H9 (cell line): ENCODE results near the gene CT45A5. TPM values are rescaled to one million over a fixed set of nuclear protein-coding genes. Genes with fewer than 3 reads are reported as not detected.

Experiments
- DNase-seq: peaks from one replicate; pipeline ENCODE4 v3.0.0-alpha.2; 2017
- H2AFZ ChIP-seq: one replicate; pipeline ENCODE4 v1.6.1; 2013; ENCODE audit warnings: mild to moderate bottlenecking, low read length, control low read depth, moderate library complexity
- H2AK5ac ChIP-seq: 2 replicates; pipeline ENCODE4 v1.6.1; 2013; ENCODE audit warnings: low read length, control low read depth, mixed read lengths; ENCODE audit not compliant: insufficient read length
- H2BK120ac ChIP-seq: one replicate; pipeline ENCODE4 v1.6.1; 2013; ENCODE audit warnings: low read depth, mild to moderate bottlenecking, low read length, control low read depth, inconsistent platforms; ENCODE audit not compliant: poor library complexity, severe bottlenecking
- H2BK12ac ChIP-seq: 2 replicates; pipeline ENCODE4 v1.6.1; 2013; ENCODE audit warnings: low read length, control low read depth, mixed read lengths, low read depth; ENCODE audit not compliant: insufficient read length
- H2BK15ac ChIP-seq: 2 replicates; pipeline ENCODE4 v1.6.1; 2013; ENCODE audit warnings: low read depth, low read length, control low read depth
- H2BK20ac ChIP-seq: one replicate; pipeline ENCODE4 v1.6.1; 2013; ENCODE audit warnings: low read depth, mild to moderate bottlenecking, low read length, control low read depth, inconsistent platforms; ENCODE audit not compliant: poor library complexity, severe bottlenecking
- H2BK5ac ChIP-seq: 2 replicates; pipeline ENCODE4 v1.6.1; 2013; ENCODE audit warnings: low read length, control low read depth, mixed read lengths; ENCODE audit not compliant: insufficient read length
- H3K14ac ChIP-seq: 2 replicates; pipeline ENCODE4 v1.6.1; 2013; ENCODE audit warnings: low read length, control low read depth; ENCODE audit not compliant: insufficient read depth
- H3K18ac ChIP-seq: 2 replicates; pipeline ENCODE4 v1.6.1; 2013; ENCODE audit warnings: low read depth, mild to moderate bottlenecking, mixed read lengths, low read length, control low read depth; ENCODE audit not compliant: insufficient read length
- H3K23ac ChIP-seq: 2 replicates; pipeline ENCODE4 v1.6.1; 2013; ENCODE audit warnings: low read length, control low read depth, mixed read lengths, low read depth; ENCODE audit not compliant: insufficient read length
- H3K23me2 ChIP-seq: 2 replicates; pipeline ENCODE4 v1.6.1; 2013; ENCODE audit warnings: low read depth, mild to moderate bottlenecking, mixed read lengths, low read length, control low read depth; ENCODE audit not compliant: insufficient read length, poor library complexity, severe bottlenecking
- H3K27ac ChIP-seq: 2 replicates; pipeline ENCODE4 v1.5.1; 2013; ENCODE audit warnings: low read length, control low read depth, mixed read lengths, low read depth; ENCODE audit not compliant: insufficient read length
- H3K27me3 ChIP-seq: 2 replicates; pipeline ENCODE4 v1.6.1; 2013; ENCODE audit warnings: low read length, control low read depth, inconsistent platforms; ENCODE audit not compliant: insufficient read depth
- H3K4ac ChIP-seq: 2 replicates; pipeline ENCODE4 v1.6.1; 2013; ENCODE audit warnings: low read depth, mild to moderate bottlenecking, control low read depth, inconsistent platforms, low read length, moderate library complexity
- H3K4me1 ChIP-seq: 2 replicates; pipeline ENCODE4 v1.6.1; 2013; ENCODE audit warnings: low read length, control low read depth, inconsistent platforms; ENCODE audit not compliant: insufficient read depth
- H3K4me2 ChIP-seq: 2 replicates; pipeline ENCODE4 v1.6.1; 2013; ENCODE audit warnings: low read length, control low read depth, mixed read lengths; ENCODE audit not compliant: insufficient read length, insufficient read depth
- H3K56ac ChIP-seq: 2 replicates; pipeline ENCODE4 v1.6.1; 2013; ENCODE audit warnings: low read depth, mild to moderate bottlenecking, mixed read lengths, low read length, control low read depth; ENCODE audit not compliant: insufficient read length
- H3K79me1 ChIP-seq: 2 replicates; pipeline ENCODE4 v1.6.1; 2013; ENCODE audit warnings: low read depth, mild to moderate bottlenecking, moderate library complexity, low read length, control low read depth, inconsistent platforms; ENCODE audit not compliant: insufficient read depth, poor library complexity, severe bottlenecking
- H3K79me2 ChIP-seq: 2 replicates; pipeline ENCODE4 v1.6.1; 2013; ENCODE audit warnings: low read length, control low read depth, inconsistent platforms; ENCODE audit not compliant: insufficient read depth
- H3K9ac ChIP-seq: 2 replicates; pipeline ENCODE4 v1.6.1; 2013; ENCODE audit warnings: low read length, control low read depth, mixed read lengths; ENCODE audit not compliant: insufficient read length; ENCODE audit errors: extremely low read depth
- H3K9me3 ChIP-seq: one replicate; pipeline ENCODE4 v1.6.1; 2013; ENCODE audit warnings: low read depth, low read length, inconsistent platforms; ENCODE audit not compliant: control insufficient read depth
- H3T11ph ChIP-seq: one replicate; pipeline ENCODE4 v1.6.1; 2013; ENCODE audit warnings: mild to moderate bottlenecking, low read length, control low read depth, inconsistent platforms
- H4K20me1 ChIP-seq: one replicate; pipeline ENCODE4 v1.6.1; 2013; ENCODE audit not compliant: control insufficient read depth, insufficient read length, insufficient read depth
- H4K5ac ChIP-seq: 2 replicates; pipeline ENCODE4 v1.6.1; 2013; ENCODE audit warnings: low read depth, mild to moderate bottlenecking, mixed read lengths, low read length, control low read depth; ENCODE audit not compliant: insufficient read length
- H4K8ac ChIP-seq: replicated peaks from 2 replicates; pipeline ENCODE4 v1.6.1; 2013; ENCODE audit warnings: low read length, control low read depth, mixed read lengths, low read depth; ENCODE audit not compliant: insufficient read length
- H4K91ac ChIP-seq: 2 replicates; pipeline ENCODE4 v1.6.1; 2013; ENCODE audit warnings: low read depth, mild to moderate bottlenecking, moderate library complexity, mixed read lengths, low read length, control low read depth; ENCODE audit not compliant: insufficient read length
- H3K27ac Mint-ChIP-seq, 3 experiments: 2 replicates in 2 of 3; 3 replicates in 1 of 3; pipeline ENCODE4 v1.8.0; 2020 to 2021; ENCODE audit warnings: mixed read lengths in 3 of 3, mild to moderate bottlenecking in 1 of 3, moderate library complexity in 1 of 3
- H3K27me3 Mint-ChIP-seq: 2 replicates; pipeline ENCODE4 v1.8.0; 2021; ENCODE audit warnings: low read depth, mild to moderate bottlenecking, moderate library complexity, mixed read lengths
- H3K36me3 Mint-ChIP-seq, 3 experiments: 2 replicates in 2 of 3; 3 replicates in 1 of 3; pipeline ENCODE4 v1.8.0; 2020 to 2021; ENCODE audit warnings: low read depth in 3 of 3, mixed read lengths in 3 of 3; ENCODE audit not compliant: insufficient read depth in 1 of 3
- H3K4me1 Mint-ChIP-seq, 2 experiments: 2 replicates each; pipeline ENCODE4 v1.8.0; 2020; ENCODE audit warnings: mixed read lengths in 2 of 2
- H3K4me3 Mint-ChIP-seq, 2 experiments: 2 replicates in 1 of 2; 3 replicates in 1 of 2; pipeline ENCODE4 v1.8.0; 2020 to 2021; ENCODE audit warnings: mild to moderate bottlenecking in 2 of 2, mixed read lengths in 2 of 2, moderate library complexity in 1 of 2
- H3K9me3 Mint-ChIP-seq, 2 experiments: 2 replicates in 1 of 2; 3 replicates in 1 of 2; pipeline ENCODE4 v1.8.0; 2020; ENCODE audit warnings: mild to moderate bottlenecking in 2 of 2, mixed read lengths in 2 of 2, moderate library complexity in 1 of 2
- WGBS: extraction: QIAGEN DNeasy Blood & Tissue Kit; methylation state at CpG from one replicate; pipeline ENCODE4 v1.1.7; 2013; ENCODE audit warnings: missing lambda C conversion rate, low lambda C conversion rate, mixed read lengths; ENCODE audit not compliant: insufficient read length; ENCODE audit errors: extremely low coverage; 5-methylcytosine and 5-hydroxymethylcytosine counted together
- total RNA-seq: library from RNA; stranded (reverse); gene quantifications from 2 replicates; pipeline ENCODE4 v1.2.1, GENCODE V29; 2021
- TF ChIP-seq, protein P1 (sequence below): fragments of 200-600 bp; sonication (generic); conservative IDR thresholded peaks from 3 replicates; pipeline ENCODE4 v1.8.0; 2021; ENCODE audit warnings: antibody characterized with exemption, mild to moderate bottlenecking

CT45A5 gene
- total RNA-seq, 1 experiment from 2014 or later = not detected

GRCh38 chrX:135741192-135741715, 44.0 kb downstream of the CT45A5 start:
- H3K4me3 Mint-ChIP-seq = no peak overlapping the region
- Histone ChIP-seq H3K79me2 (no peaks in the 10 kb centered on the region), H3T11ph (no peak overlapping the region), H4K5ac (no peak overlapping the region), H2BK12ac (no peak overlapping the region), H3K9me3 (peaks cover 53% of the 10 kb centered on the region), H2AK5ac (no peak overlapping the region), H3K14ac (no peak overlapping the region), H2BK120ac (no peak overlapping the region), H3K27me3 (no peaks in the 10 kb centered on the region), H3K23ac (no peak overlapping the region), H2BK5ac (no peak overlapping the region), H4K91ac (no peak overlapping the region), H3K4me1 (no peaks in the 10 kb centered on the region), H3K79me1 (no peaks in the 10 kb centered on the region), H4K20me1 (no peaks in the 10 kb centered on the region), H2BK15ac (no peak overlapping the region), H4K8ac (no peak overlapping the region), H2AFZ (no peak overlapping the region), H3K4me2 (no peak overlapping the region), H3K4ac (no peak overlapping the region), H3K23me2 (no peaks in the 10 kb centered on the region), H3K9ac (no peak overlapping the region), H3K27ac (no peak overlapping the region), H2BK20ac (no peak overlapping the region), H3K56ac (no peak overlapping the region), H3K18ac (no peak overlapping the region)
- H3K36me3 Mint-ChIP-seq = peaks cover 0 to 22% (median 0%) of the 10 kb centered on the region in 3 experiments; a peak in 3 of 7 replicates
- no peaks in the 10 kb centered on the region for H3K4me1 Mint-ChIP-seq
- no CpG with 5 or more reads among the region's 23 CpGs for WGBS
- peaks cover 58 to 82% of the 10 kb centered on the region in 2 experiments for H3K9me3 Mint-ChIP-seq
- DNase-seq = no peak
- TF ChIP-seq, protein P1, sequence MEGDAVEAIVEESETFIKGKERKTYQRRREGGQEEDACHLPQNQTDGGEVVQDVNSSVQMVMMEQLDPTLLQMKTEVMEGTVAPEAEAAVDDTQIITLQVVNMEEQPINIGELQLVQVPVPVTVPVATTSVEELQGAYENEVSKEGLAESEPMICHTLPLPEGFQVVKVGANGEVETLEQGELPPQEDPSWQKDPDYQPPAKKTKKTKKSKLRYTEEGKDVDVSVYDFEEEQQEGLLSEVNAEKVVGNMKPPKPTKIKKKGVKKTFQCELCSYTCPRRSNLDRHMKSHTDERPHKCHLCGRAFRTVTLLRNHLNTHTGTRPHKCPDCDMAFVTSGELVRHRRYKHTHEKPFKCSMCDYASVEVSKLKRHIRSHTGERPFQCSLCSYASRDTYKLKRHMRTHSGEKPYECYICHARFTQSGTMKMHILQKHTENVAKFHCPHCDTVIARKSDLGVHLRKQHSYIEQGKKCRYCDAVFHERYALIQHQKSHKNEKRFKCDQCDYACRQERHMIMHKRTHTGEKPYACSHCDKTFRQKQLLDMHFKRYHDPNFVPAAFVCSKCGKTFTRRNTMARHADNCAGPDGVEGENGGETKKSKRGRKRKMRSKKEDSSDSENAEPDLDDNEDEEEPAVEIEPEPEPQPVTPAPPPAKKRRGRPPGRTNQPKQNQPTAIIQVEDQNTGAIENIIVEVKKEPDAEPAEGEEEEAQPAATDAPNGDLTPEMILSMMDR = no peak
- H3K27me3 Mint-ChIP-seq = peaks cover 3% of the 10 kb centered on the region; the same call in 1 of the 2 replicates
- no peak overlapping the region for H3K27ac Mint-ChIP-seq
